NK-92 (cell line): Measurements from ENCODE around the gene HDAC4.

ENCODE experiments used
- DNase-seq: peaks from one replicate; lab custom pipeline; 2025; ENCODE audit not compliant: unreplicated experiment; lab: John Stamatoyannopoulos, UW

Gene HDAC4

DNA sequence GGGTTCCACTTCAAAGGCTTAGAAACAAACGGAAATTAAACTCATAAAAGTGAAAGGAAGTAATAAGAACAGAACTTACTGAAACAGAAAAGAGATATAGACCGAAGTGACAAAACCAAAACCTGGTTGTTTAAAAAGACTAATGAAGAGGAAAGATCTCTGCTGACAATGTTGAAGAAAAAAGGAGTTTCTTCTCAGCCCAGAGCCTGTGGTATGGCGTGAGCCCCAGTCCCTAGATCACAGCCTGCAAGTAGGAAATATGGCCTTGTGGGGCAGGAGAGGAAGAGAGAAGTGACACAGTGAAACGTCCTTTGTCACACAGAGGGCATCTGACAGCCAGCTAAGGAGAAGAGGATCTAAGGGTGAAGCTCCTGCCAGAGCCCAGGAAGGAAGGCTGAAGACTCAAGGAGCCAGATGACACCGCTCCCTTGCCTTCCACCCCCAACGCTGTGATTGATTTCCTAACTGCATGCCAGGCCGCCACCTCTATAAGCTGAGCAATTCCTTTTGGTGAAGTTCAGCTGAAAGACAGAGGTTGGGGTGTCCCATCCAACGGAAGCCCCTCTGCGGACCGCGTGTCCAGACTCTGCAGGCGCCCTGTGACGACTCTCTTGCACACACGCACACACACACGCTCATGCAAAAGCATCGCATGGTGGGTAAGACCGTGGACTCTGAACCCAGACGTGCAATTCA, 141.1 kb downstream of the HDAC4 start:
- no peak for DNase-seq

DNA sequence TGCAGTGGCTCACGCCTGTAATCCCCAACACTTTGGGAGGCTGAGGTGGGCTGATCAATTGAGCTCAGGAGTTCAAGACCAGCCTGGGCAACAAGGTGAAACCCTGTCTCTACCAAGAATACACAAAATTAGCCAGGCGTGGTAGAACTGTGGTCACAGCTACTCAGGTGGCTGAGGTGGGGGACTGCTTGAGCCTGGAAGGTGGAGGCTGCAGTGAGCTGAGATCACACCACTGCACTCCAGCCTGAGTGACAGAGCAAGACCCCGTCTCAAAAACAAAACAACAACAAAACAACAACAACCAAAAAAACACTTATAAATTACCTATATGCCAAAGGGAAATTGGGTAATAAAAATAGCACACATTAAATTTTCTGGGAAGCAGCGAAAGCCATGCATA, 141.6 kb downstream of the HDAC4 start:
- no peak for DNase-seq

DNA sequence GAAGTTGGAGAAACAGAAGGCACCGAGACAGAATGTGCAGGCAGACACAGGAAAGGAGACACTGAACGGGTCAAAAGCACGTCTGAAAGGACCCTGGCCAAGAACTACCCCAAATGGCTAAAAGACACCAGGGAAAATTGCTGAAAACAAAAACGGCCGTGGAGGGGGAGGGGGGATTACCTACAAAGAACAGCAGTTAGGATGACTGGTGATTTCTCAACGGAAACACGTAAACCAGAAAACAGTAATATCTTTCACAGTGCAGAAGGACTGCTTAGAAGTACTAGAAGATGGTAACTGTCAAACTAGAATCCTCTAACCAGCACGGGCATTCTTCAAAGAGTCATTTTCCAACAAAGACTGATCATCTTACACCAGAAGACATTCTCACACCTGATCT, 142.6 kb downstream of the HDAC4 start:
- DNase-seq, result no peak

DNA sequence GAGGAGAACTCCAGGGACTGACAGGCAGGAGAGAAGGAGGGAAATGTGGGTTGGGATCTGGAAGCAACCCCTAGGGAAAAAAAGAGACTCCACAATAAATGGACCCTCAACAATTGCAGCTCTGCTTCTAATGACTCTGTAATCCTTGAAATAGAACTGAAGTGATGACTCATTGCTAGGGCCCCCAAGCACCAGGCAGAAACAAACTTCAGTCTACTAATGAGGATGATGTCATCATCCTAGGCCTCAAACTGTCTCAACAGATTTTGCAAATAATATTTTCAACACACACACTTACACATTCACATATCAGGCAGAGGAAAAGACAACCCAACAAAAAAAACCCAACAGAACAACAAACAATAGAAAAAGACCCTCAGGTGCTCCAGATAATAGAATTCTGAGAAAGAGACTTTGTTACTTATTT, 143.3 kb downstream of the HDAC4 start:
- no peak for DNase-seq

DNA sequence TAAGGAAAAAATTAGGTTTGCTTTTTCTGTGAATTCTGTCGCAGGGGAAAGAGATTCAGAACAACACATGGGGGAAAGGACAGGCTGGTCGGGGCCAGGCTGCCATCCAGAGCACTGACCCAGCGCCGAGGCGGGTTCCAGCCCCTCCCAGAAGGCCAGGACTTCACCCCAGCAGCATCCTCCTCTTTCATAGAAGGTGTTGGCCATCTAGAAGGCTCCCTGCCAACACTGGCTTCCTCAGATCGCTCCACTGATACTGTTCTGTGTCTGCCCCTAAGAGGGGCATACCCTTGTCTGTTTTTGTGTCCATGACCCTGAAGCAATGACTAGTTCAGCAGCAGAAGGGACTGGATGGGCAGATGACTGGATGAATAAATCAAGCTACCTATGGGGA, 144.5 kb downstream of the HDAC4 start:
- no peak for DNase-seq

GRCh38 chr2:239255628-239256349, 145.0 kb downstream of the HDAC4 start:
- DNase-seq, result no peak

DNA sequence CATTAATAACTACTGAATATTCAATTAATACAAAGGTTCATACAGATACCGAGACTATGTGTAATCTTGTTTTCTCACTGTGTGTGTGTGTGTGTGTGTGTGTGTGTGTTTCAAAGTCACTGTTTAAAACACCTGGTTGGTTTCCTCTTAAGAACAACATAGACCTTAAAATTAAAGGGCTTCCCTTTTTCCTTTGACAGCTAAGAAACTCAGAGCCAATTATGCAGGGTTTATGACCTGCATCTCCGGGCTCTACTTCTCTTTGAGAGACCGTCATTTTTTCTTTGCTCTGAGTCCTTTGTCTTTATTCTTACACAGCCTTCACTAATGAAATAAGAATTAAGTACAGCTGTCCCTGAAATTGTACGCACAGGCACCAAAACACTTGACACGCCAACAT, 145.6 kb downstream of the HDAC4 start:
- DNase-seq, result no peak

DNA sequence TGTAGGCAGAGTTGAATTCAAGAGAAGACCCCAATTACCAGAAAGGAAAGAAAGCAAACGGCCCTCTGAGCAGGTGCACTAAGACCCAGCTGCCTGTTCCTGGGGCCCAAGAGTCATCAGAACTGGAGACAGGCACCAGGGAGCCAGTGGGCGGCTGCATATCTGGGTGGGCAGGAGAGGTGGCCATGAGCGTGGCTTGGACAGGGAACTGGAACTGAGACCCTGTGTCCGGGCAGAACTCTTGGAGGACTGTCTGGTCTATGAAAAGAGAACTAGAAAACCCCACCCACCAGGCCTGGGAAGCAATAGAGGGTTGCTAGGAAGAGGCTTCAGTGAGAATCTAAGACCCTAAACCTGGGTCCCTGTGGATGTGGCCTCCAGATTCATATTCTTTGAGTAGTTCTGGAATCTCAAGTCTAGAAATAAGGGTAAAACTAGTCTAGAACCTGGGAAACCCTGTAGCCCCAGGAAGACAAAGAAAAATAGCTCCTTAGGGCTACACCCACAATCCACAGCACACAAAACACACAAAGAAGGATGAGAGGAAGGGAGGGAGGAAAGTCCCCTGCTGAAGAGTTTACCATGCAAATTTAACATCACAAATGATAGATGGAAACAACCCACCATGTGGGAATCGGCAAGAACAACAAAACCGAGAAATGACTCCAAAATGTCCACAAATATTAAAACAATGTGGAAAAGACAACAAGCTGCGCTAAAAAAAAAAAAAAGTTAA, 147.0 kb downstream of the HDAC4 start:
- no peak for DNase-seq

DNA sequence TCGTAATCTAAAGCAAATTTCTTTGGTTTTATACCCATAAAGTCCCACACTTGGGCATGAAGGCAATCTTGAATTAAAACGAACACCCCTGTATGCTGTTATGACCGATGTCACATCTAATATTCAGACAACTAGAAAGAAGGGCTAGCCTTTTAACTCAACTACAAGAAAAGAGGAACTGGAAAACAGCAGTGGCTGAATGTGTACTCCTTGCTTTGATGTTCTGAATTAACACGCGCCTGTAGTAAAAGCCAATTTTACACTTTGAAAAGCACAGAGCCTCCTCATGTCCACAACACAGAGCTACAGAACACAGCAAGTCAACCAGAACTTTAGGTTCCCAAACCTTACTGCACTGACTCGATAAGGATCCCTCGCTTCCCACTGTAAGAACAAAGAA, 147.6 kb downstream of the HDAC4 start:
- no peak for DNase-seq

DNA sequence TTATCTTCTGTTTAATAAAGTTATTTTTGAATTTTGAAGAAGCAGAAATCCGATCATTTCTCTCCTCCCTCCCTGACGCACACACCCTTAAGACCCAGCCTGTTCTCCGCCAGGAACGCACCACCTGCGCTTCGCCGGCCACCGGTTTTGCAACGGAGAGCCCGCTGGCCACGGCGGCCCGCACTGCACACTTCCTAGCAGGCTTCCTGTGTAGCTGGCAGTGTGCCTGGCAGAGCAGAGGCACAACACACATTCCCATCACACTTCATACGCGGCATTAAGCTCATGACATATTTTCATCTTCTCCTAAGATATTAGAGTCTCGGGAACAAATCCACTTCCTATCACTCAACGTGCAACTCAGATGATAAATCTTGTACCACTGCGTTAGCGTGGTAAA, 148.0 kb downstream of the HDAC4 start:
- no peak for DNase-seq

- no peak for DNase-seq
Measured at GRCh38 chr2:239252393-239252792, 148.4 kb downstream of the HDAC4 start.

- DNase-seq, result no peak
Measured at GRCh38 chr2:239251971-239252370, 148.8 kb downstream of the HDAC4 start.

- no peak for DNase-seq
Measured at GRCh38 chr2:239250216-239251081, 150.4 kb downstream of the HDAC4 start.

GRCh38 chr2:239249776-239250175, 151.0 kb downstream of the HDAC4 start:
- DNase-seq, result no peak

GRCh38 chr2:239249048-239249447, 151.8 kb downstream of the HDAC4 start:
- DNase-seq, result no peak

- no peak for DNase-seq
Measured at GRCh38 chr2:239247401-239248245, 153.2 kb downstream of the HDAC4 start.

- DNase-seq, result no peak
Measured at GRCh38 chr2:239246723-239247122, 154.1 kb downstream of the HDAC4 start.

- no peak for DNase-seq
Measured at GRCh38 chr2:239245872-239246721, 154.7 kb downstream of the HDAC4 start.

GRCh38 chr2:239245107-239245506, 155.7 kb downstream of the HDAC4 start:
- DNase-seq, result no peak
